ENCODE data around the gene BLTP2. TPM values are rescaled to one million over a fixed set of nuclear protein-coding genes. Genes with fewer than 3 reads are reported as not detected.

BLTP2 gene
- total RNA-seq, 4 donors from 2014 or later, result 95.1 to 133 (median 111) TPM

- H3K36me3 ChIP-seq, result peaks cover 10 to 100% (median 66%) of the 10 kb centered on the region in 3 donors
Measured at GRCh38 chr17:28684963-28685362, 40.0 kb upstream of the BLTP2 start.

GRCh38 chr17:28682655-28683054 lies 37.7 kb upstream of the BLTP2 start:
- Histone ChIP-seq H3K27me3 (no peaks in the 10 kb centered on the region), H3K9me3 (no peaks in the 10 kb centered on the region), H3K4me3 (no peak overlapping the region), H3K36me3 (peaks cover 4 to 100% (median 68%) of the 10 kb centered on the region in 3 donors), H3K4me1 (no peaks in the 10 kb centered on the region), H3K27ac (no peak overlapping the region)
- 87 to 93% methylated on average over 6 to 11 of the region's 11 CpGs for WGBS, 2 donors
- TF ChIP-seq EP300 (IDR thresholded peaks at IDR 0.05) (no peak), POLR2A (IDR thresholded peaks at IDR 0.05) (no peak), CTCF (IDR thresholded peaks at IDR 0.05) (no peak)
- no peak for DNase-seq (ENCODE audit: low spot score in 2 of 2)

More at GRCh38 chr17:28684963-28685362, 40.0 kb upstream of the BLTP2 start:
- H3K9me3 ChIP-seq, result no peaks in the 10 kb centered on the region
- H3K27me3 ChIP-seq, result no peaks in the 10 kb centered on the region
- 41 to 48% methylated on average over 3 of the region's 3 CpGs for WGBS, 2 donors
- no peaks in the 10 kb centered on the region for H3K4me1 ChIP-seq
- no peak overlapping the region for H3K4me3 ChIP-seq
- TF ChIP-seq CTCF (IDR thresholded peaks at IDR 0.05) (no peak), EP300 (IDR thresholded peaks at IDR 0.05) (peak in 1 of 2 donors; percentile 34), POLR2A (IDR thresholded peaks at IDR 0.05) (no peak)
- no peak overlapping the region for H3K27ac ChIP-seq
- DNase-seq (ENCODE audit: low spot score in 2 of 2), result peak in 1 of 2 donors; percentile 23

GRCh38 chr17:28675980-28676379 lies 31.0 kb upstream of the BLTP2 start:
- peaks cover 4 to 99% (median 82%) of the 10 kb centered on the region in 3 donors for H3K36me3 ChIP-seq

GRCh38 chr17:28675490-28675889 lies 30.5 kb upstream of the BLTP2 start:
- Histone ChIP-seq H3K4me3 (no peak overlapping the region), H3K9me3 (no peaks in the 10 kb centered on the region), H3K27me3 (no peaks in the 10 kb centered on the region), H3K27ac (no peak overlapping the region), H3K36me3 (peaks cover 4 to 99% (median 79%) of the 10 kb centered on the region in 3 donors), H3K4me1 (no peaks in the 10 kb centered on the region)
- 54 to 55% methylated on average over 3 of the region's 3 CpGs for WGBS, 2 donors
- TF ChIP-seq EP300 (IDR thresholded peaks at IDR 0.05), result no peak
- no peak for TF ChIP-seq POLR2A (IDR thresholded peaks at IDR 0.05)
- DNase-seq (ENCODE audit: low spot score in 2 of 2), result no peak

More at GRCh38 chr17:28675980-28676379, 31.0 kb upstream of the BLTP2 start:
- Histone ChIP-seq H3K27me3 (no peaks in the 10 kb centered on the region), H3K27ac (no peak overlapping the region), H3K4me1 (no peaks in the 10 kb centered on the region), H3K9me3 (no peaks in the 10 kb centered on the region), H3K4me3 (no peak overlapping the region)
- TF ChIP-seq CTCF (IDR thresholded peaks at IDR 0.05) (peak in 1 of 5 experiments; percentile 19), EP300 (IDR thresholded peaks at IDR 0.05) (no peak), POLR2A (IDR thresholded peaks at IDR 0.05) (no peak)
- no peak for DNase-seq (ENCODE audit: low spot score in 2 of 2)
- WGBS, 2 donors, result 84 to 86% methylated on average over 7 of the region's 7 CpGs

- Histone ChIP-seq H3K36me3 (peaks cover 0 to 81% (median 30%) of the 10 kb centered on the region in 3 donors), H3K4me1 (peaks cover 0 to 32% (median 2%) of the 10 kb centered on the region in 4 donors), H3K27me3 (no peaks in the 10 kb centered on the region), H3K27ac (no peak overlapping the region), H3K4me3 (no peak overlapping the region), H3K9me3 (no peaks in the 10 kb centered on the region)
- no peak for TF ChIP-seq POLR2A (IDR thresholded peaks at IDR 0.05)
- TF ChIP-seq EP300 (IDR thresholded peaks at IDR 0.05), result no peak
- no peak for TF ChIP-seq CTCF (IDR thresholded peaks at IDR 0.05)
- 80 to 86% methylated on average over 1 of the region's 1 CpG for WGBS, 2 donors
- DNase-seq (ENCODE audit: low spot score in 2 of 2), result no peak
Measured at GRCh38 chr17:28669918-28670317, 25.0 kb upstream of the BLTP2 start.
